HT-29 (cell line): ENCODE results near the gene SMC3. TPM values are rescaled to one million over a fixed set of nuclear protein-coding genes. Genes with fewer than 3 reads are reported as not detected.

Source experiments
- DNase-seq: peaks from one replicate; pipeline ENCODE4 v3.0.0-alpha.2; 2015; ENCODE audit warnings: low spot score
- small RNA-seq: library from RNA; depleted of rRNA; stranded (forward); fragments of <200 nt; gene quantifications from one replicate; pipeline ENCODE3, GENCODE V24; 2014
- total RNA-seq: library from RNA; depleted of rRNA; stranded (reverse); fragments of >200 nt; shearing (Covaris generic); gene quantifications from 2 replicates; pipeline ENCODE4 v1.2.3, GENCODE V29; 2014; rRNA removed

SMC3 gene
- total RNA-seq, 1 experiment from 2014 or later, result 13.8 TPM

DNA sequence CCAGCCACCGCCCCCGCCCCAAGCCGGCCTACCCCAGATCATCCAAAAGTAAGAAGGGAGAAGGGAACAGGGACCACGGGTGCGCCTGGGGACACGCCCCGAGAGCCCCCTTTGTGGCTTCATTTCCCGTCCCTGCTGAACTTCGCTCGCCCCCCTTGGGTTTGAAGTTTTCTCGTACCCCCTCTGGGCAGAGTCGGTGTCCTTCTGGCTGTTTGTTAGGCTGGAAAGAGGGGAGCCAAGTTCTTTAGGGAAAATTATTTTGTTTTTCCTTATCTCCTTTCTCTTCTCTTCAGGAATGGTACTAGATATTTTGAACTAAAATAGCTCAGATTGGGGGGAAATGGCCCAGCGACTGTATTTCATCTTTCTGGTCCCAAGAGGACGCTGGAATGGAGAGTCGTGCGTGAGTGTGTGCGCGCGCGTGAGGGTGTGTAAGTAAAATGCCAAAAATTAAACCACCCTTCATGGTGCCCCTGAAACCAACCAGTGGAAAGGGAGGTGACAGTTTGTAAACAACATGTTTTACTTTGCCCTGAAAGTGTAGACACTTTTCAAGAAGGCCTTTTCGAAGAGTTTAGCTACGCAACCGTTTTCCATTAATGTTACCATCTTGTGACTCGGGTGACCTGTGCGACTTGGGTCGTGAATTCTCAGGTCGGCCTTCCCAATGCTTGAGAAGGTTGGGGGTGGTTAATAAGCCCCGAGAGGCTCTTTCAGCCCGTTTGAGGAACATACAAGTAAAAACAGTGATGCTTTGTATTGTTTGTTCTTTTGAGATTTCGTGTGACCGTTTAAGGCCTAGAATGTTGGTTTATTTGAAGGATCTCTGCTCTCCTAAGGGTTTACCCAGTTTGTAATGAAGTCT is 77.3 kb downstream of the SMC3 start:
- no peak for DNase-seq

DNA sequence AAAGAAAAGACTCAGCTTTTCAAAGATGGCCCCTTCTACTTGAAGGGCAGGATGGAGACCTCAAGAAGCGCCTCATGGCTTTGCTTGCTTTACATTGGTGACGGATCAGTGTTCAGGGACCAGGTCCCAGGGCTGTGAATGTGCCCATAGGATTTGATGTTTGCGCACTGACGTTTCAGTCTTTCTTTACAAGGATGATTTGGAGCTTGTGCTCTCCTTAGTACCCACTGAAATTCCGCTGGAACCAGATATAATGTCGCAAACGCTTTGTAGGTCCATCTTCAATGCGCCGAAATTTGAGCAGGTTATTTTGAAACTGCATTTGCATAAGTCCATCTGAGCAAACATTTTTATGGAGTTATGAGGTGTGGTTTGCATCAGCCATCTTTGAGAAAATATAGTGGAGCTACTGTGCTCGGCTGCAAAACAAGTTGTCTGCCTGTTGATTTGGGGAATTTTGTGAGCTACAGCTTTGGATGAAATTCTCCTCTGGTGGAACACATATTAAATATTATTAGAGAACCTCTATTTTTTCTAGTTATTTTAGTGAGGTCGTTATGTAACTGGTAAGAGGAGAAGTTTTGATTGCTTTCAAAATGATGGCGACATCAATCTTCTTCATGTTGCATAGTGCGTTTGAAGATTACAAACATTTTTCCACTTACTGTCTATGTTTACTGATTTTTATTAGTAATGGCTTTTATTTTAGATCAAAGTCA is 79.1 kb downstream of the SMC3 start:
- DNase-seq, result no peak

DNA sequence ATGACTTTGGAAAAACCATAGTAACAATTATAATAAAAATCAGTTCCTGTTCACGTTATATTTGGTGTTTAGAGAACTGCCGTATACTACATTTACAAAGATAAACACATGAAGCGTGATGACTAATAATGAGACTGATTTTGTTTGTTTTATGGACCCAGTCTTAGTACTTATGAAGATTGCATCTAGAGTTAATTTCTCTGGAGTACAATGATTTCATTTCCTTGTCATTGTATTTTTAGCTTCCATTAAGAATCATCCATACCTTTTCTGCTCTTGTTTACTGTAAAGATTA is 79.6 kb downstream of the SMC3 start:
- no peak for DNase-seq

DNA sequence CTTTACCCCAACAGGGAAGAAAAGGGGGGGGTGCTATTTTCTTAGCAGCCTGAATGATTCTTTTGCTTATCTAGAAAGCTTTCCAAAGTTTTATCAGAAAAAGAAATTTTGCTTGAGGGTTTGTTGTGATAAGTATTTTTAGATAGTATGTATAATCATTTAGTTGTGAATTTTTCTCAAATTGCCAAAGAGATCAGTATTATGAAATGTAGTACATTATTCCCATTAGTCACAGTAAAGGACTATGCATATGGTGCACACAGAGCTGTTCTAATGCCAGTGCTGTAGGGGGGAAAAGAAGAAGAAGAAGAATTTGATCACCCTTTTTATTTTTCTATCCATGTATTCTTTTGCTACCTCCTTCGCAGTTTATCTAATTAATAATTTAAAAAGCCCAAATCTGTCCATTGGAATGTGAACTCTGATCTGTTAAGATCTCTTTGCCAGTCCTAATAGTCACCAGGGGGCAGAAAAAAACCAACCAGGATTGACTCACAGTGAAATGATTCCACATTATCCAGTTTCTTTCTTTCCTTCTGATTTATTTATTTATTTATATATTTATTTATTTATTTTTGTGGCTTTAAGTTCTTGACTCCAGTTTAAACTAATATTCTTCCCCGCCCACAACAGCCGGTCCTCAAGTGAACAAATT is 81.3 kb downstream of the SMC3 start:
- no peak for DNase-seq

DNA sequence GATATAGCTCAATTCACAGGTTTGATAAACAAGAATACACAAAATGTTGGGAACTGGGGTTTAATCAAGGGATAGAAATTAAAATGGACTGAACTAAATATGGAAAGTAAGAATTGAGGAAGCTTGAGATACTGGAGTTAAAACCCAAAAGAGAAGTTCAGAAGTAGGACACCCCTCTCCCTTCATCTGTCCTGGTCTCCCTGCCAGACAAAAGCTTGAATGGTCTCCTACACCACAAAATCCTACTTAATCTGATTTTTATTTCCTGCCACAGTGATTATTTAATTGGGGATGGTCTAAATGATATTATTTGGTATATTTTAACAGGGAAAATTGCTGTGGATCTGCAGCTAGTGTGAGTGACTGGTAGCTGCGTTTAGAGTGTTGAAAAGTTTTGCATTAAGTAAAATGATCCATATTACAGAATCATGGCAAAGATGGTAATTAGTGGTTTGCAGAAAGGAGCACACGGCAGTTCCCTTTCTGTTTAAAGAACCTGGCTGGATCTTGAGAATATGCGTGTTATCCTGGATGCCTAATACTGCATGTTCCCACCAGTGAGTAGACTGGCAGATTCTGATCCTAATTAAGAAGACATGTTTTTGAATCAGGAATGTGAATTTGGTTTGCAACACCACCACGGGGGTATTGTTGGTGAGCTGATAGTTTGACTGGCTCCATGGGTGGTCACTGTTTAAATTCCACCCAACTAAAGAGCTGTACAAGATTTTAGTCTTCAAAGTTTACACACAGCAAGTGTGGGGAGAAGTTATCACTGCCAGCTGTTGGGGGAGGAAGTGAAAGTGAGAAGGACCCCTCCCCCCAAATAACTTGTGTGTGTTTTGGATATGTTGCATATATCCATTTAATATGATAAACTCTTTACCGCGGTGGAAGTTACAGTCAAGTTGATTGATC is 82.1 kb downstream of the SMC3 start:
- DNase-seq, result no peak

DNA sequence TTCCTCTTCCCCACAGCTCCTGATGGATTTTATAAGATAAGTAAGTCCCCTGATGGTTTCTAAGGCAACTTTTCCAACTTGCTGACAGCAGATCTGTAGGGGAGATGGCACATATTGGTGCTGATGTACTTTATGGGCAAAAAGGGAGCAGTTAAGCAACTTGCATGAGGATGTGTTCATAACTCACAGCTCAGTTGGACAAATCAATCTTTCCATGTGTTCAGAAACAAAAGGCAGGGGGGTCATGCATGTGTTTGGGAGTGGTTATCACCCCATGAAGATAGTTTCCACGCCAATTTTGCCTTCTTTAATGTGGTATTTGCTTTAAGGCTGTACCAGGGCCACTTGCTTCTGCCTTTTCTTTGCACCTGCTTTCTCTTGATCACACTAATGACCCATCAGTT is 82.8 kb downstream of the SMC3 start:
- DNase-seq, result no peak

DNA sequence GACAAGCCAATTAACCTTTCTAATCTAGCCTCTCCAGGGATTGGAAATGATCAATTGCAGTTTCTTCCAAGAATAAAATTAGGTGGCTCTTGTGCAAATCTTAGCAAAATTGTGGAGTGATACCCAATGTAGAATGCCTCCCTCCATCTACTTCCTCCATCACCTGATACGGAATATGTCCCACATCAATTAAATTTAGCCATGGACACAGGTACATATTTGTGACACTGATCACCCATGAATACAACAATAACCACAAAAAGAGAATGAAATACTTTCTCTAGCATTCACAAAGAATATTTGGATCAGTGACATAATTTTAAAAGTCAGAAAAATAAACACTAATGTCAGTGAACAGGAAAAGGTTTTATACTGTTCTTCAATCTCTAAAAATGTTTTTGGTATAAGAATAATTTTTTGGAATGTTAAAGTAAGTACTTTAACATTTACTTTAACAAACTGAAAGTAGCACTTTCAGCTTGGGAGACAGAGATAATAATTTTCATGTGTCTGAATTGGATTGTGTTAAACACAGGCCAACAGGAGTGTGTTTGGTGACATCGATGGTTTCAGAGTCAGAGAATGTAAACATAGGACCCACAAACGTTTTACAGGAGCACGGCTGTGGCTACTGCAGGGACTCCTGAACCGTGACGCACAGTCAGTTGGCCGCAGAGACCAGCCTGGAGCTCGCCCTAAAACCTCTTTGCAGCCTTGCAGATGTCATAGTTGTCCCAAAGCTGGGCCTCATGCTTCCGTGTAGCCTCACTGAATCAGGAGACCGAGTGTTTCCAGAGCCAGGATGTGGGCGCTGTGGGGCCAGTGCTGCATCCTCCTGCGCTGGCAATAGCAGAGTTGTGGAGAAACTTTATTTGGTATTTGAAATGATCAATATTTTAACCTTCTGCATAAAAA is 83.8 kb downstream of the SMC3 start:
- DNase-seq, result no peak

DNA sequence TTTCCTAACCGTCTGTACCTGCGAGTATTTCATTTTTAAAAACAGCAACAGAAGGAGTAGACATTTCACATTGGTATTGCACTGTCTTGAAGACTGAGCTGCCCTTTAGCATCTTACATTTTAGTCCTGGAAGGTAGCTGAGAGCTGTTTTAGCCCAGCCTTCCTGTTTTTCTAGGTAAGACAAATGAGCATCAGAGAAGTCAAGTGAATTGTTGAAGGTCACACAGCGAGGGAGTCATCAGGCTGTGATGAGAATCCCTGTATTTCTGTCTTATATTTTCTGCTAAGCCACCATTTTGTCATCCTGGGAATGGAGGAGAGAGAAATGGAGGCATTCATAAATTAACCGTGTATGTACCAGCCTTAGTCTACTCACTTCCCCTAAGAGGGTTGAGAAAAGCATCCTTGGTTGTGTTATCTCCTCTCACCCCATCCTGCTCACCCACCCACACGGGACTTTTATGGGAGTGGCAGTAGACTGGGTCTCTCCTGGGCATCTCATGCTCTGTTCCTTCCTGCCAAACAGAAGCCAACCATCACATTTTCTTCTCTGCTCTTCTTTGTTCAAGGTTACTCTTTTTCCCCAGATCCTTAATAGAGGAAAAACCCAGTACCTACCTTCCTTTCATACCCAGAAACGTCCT is 85.1 kb downstream of the SMC3 start:
- DNase-seq, result no peak

Small RNAs within 50 kb of the gene (small RNA-seq; reads per million reads assigned to genes)
- not detected for gene RF00019

Other genes starting within 250 kb of the SMC3 start
- 27.8 and 31.4 TPM in 2 replicates for gene DUSP5, start 69.8 kb upstream of the SMC3 start, total RNA-seq
- gene RBM20, start 76.6 kb downstream of the SMC3 start, total RNA-seq, result 0.13 TPM in 1 of 2 replicates, not detected in the other